ENCODE measurements around the gene RNASEL.

The RNASEL gene

DNA sequence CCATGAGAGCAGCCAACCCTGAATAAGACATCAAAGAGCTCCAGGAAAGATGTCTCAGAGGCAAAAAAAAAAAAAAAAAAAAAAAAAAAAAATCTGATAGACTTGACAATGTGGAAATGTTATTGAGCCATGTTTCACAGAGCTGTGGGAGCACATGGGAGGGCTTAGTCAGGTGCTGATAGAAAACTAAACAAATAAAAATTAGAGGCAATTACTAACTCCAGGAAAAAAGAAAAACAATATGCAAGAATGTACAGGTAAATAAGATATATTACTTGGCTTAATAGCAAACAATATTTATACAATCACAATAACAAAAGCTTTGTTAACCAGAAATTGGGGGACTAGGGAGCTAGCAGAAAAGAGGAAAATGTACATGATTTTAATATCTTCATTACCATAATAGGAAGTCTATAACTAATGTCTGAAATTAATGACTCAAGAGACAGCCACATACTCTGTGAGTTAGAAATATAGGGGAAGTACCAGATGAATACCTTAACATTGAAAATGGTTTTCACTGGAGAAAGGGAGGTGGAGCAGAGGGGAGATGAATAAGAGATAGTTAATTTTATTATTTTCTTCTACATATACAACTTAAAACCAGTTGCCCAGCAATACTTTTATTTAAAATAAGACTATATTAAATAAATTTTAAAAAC, 32.0 kb upstream of the RNASEL start:
- no peak for DNase-seq (ENCODE audit: low spot score)

GRCh38 chr1:182617734-182618351, 28.8 kb upstream of the RNASEL start:
- no peak for DNase-seq (ENCODE audit: low spot score)

DNA sequence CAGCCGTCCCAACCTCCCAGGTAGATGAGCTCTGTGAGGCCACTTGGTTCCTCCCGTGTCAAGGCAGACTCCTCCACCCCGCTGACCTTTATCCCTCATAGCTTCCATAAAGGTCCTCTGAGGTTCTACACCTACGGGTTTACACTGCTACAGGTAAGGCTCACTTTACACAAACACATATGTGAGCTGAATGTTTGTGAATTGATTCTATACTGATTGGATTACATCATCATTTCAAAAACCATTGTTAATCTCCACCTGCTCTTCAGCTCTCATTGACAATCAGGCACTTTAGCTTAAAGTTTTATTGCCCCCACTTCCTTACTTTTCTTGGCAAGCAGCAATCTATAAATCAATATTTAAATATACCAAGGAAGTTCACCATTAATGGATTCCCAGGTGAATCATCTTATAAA, 28.0 kb upstream of the RNASEL start:
- DNase-seq (ENCODE audit: low spot score), result no peak

- DNase-seq (ENCODE audit: low spot score), result peak; percentile 32
Observed at GRCh38 chr1:182616130-182617013, 27.3 kb upstream of the RNASEL start.

- DNase-seq (ENCODE audit: low spot score), result peak; percentile 58
Observed at GRCh38 chr1:182615468-182616129, 26.5 kb upstream of the RNASEL start.

DNA sequence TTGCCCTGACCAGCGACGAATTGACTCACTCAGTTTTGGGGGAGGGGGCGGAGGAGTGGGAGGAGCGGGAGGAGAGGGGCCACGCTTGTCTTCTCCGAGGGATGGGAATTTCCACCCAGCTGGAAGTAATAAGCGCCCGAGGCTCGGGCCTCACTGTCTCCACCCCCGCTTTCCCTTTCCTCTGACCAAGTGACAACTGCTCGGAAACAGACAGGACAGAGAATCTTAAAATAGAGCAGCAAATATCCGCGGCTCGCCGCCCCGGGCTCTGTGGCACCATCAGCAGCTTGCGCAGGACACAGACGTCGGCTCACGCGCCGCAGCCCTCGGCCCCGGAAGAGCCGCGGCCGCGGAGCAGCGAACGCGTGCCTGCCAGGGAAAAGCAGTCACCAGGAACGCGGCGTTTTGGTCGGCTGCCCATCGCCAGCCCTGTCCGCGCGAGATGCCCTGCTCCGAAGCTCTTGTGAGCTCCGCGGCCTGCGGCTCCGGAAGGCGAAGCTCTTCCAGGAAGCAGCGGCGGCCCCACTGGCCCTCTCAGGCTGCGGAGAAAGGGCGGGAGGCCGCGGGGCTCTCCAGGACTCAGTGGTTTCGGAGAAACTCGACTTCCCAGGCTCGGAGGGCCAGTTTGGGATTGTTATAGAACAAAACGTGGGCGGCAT, 25.9 kb upstream of the RNASEL start:
- DNase-seq (ENCODE audit: low spot score), result peak; percentile 67

- no peak for DNase-seq (ENCODE audit: low spot score)
Observed at GRCh38 chr1:182611787-182612186, 22.7 kb upstream of the RNASEL start.

DNA sequence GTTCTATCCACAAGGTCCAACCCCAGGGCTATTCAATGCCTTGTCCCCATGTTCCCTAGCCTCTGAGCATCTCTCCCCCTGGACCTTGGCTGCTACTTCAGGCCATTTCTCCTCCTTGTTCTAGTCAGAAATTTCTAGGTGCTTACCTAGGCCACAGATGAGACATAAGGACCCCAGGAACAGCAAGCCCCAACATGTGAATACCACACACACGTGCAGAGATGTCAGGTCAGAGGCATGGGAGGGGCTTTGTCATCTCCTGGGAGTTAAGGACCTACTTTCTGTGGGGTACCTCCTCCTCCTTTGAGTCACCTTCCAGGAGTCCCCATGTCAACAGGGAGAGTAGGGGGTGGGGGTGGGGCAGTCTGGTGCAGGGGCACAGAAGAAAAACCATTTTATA, 22.3 kb upstream of the RNASEL start:
- DNase-seq (ENCODE audit: low spot score), result no peak

- no peak for DNase-seq (ENCODE audit: low spot score)
Observed at GRCh38 chr1:182610606-182611194, 21.6 kb upstream of the RNASEL start.

DNA sequence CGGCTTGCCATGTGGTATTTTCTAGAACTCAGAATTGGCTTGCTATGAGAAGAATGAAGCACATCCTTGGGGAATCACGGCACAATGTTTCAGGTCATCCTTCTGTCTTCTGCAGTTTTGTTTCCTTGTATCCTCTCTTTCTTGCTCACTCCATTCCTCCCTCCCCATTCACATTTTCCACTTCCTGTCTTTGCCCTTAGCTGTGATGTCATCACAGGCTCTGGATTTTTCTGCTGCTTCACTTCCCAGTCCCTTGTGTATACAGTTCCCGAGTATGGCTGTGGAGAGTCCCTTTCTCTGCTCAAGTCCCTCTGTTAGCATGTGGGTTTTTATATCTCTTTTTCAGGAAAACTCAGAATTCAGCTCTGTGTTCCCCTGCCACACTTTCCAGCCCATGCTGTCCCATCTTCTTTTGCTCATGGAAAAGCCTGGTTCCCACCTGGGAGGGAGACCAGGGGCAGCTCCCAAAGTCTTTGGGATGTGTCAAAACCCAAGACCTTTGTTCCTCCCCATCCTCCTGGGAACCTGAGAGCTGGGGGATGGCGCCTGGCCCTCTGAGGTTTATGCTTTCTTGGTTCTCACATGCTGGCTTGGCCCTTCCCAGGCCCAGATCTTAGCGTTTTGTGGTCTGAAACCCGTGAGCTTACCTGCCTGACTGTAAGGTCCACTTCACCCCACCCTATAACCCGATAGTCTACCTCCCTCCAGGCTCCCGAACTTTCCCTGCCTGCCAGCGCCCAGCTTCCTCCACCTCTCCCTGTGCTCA, 20.0 kb upstream of the RNASEL start:
- no peak for DNase-seq (ENCODE audit: low spot score)

- DNase-seq (ENCODE audit: low spot score), result no peak
Observed at GRCh38 chr1:182608236-182608635, 19.2 kb upstream of the RNASEL start.

DNA sequence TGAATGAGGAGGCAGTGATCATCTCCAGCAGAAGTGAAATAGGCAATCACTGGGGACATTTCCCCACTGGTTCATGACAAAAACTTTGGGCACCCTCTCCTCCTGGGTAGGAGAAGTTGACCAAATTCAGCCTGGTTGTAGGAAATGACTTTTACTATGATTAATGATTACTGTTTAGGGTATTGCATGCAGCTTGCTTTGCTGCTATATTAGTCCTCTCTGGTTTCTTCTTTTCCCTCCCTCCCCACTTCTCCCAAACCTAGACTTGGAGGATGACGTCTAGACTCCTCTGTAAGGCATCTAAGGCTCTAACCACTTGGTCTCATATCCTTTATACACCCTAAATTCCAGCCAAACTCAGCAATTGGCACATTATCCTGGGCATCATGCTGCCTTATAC, 18.5 kb upstream of the RNASEL start:
- no peak for DNase-seq (ENCODE audit: low spot score)

GRCh38 chr1:182604175-182605164, 15.4 kb upstream of the RNASEL start, which contains the start of gene RGS16:
Gene RGS16, minus strand, starts transcription at chr1:182604389. Its CDS starts 130 bp downstream, at chr1:182604259.
- peak; percentile 78 for DNase-seq (ENCODE audit: low spot score)

- no peak for DNase-seq (ENCODE audit: low spot score)
Observed at GRCh38 chr1:182603646-182604174, 14.7 kb upstream of the RNASEL start.

- no peak for DNase-seq (ENCODE audit: low spot score)
Observed at GRCh38 chr1:182602935-182603645, 14.0 kb upstream of the RNASEL start.

DNA sequence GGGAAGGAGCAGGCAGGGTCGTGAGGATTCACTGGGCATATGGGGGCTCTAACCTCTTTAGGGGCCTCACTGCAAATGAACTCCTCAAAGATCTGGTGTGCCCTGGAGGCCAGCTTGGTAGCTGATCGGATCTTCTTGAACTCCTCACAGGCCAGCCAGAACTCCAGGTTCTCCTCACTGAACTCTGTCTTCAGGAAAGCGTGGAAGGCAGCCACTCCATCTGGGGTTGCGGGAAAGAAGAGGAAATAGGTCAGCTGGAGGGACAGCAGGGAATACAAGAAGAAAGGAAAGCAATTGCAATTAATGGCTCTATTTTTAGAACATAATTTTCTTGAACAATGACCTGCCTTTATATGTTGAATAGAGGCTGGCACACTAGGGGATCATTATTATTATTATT, 12.9 kb upstream of the RNASEL start:
- DNase-seq (ENCODE audit: low spot score), result peak; percentile 75

- DNase-seq (ENCODE audit: low spot score), result peak; percentile 94
Observed at GRCh38 chr1:182601416-182601786, 12.3 kb upstream of the RNASEL start.

GRCh38 chr1:182600745-182601415, 11.8 kb upstream of the RNASEL start:
- DNase-seq (ENCODE audit: low spot score), result no peak

All from cerebellar cortex (tissue), 1 donor.